Right atrium auricular region (tissue), 2 donors: ENCODE results near the gene SEC62. TPM values are rescaled to one million over a fixed set of nuclear protein-coding genes. Genes with fewer than 3 reads are reported as not detected.

Experiments
- DNase-seq: peaks from one replicate; pipeline ENCODE4 v3.0.0-alpha.2; 2019; ENCODE audit warnings: low spot score
- H3K27ac ChIP-seq, 2 donors: fragments of 200-600 bp; sonication (generic); 1 replicate in 1 of 2; 2 replicates in 1 of 2; pipeline ENCODE4 v1.5.1; 2016 to 2019
- H3K27me3 ChIP-seq, 2 donors: fragments of 200-600 bp; sonication (generic); one replicate each; pipeline versions ENCODE4 v1.5.1 to v1.6.0; 2017 to 2019
- H3K36me3 ChIP-seq: fragments of 200-600 bp; sonication (generic); one replicate; pipeline ENCODE4 v1.5.1; 2016
- H3K4me1 ChIP-seq, 2 donors: fragments of 200-600 bp; sonication (generic); one replicate each; pipeline versions ENCODE4 v1.5.1 to v1.6.0; 2017 to 2019
- H3K4me3 ChIP-seq, 2 donors: fragments of 200-600 bp; sonication (generic); 1 replicate in 1 of 2; 2 replicates in 1 of 2; pipeline ENCODE4 v1.5.1; 2017 to 2019; ENCODE audit warnings: mild to moderate bottlenecking in 1 of 2, moderate library complexity in 1 of 2
- H3K9me3 ChIP-seq, 2 donors: fragments of 200-600 bp; sonication (generic); one replicate each; pipeline ENCODE4 v1.5.1; 2019
- CTCF ChIP-seq, 2 donors: fragments of 200-600 bp; sonication (generic); IDR thresholded peaks; one replicate each; pipeline ENCODE4 v1.5.1; 2019; ENCODE audit warnings: antibody characterized with exemption in 2 of 2
- total RNA-seq, 2 donors: library from RNA; depleted of rRNA; stranded (reverse); fragments of >200 nt; gene quantifications; one replicate each; pipeline ENCODE4 v1.1.0, GENCODE V29; 2016

Gene SEC62
- total RNA-seq, 2 donors from 2014 or later: 29.5 to 31.2 TPM

GRCh38 chr3:169955406-169955805 is 11.2 kb upstream of the SEC62 start:
- H3K27me3 ChIP-seq: no peaks in the 10 kb centered on the region
- H3K27ac ChIP-seq: no peak overlapping the region
- TF ChIP-seq CTCF (IDR thresholded peaks at IDR 0.05): no peak
- no peaks in the 10 kb centered on the region for H3K9me3 ChIP-seq
- DNase-seq: no peak
- H3K36me3 ChIP-seq: no peaks in the 10 kb centered on the region
- H3K4me1 ChIP-seq: no peaks in the 10 kb centered on the region
- no peak overlapping the region for H3K4me3 ChIP-seq

GRCh38 chr3:169964176-169964575 is 2.4 kb upstream of the SEC62 start:
- Histone ChIP-seq H3K4me1 (peaks cover 0 to 18% of the 10 kb centered on the region in 2 donors), H3K27me3 (no peaks in the 10 kb centered on the region), H3K36me3 (no peaks in the 10 kb centered on the region), H3K27ac (no peak overlapping the region), H3K4me3 (no peak overlapping the region), H3K9me3 (no peaks in the 10 kb centered on the region)
- DNase-seq: no peak
- no peak for TF ChIP-seq CTCF (IDR thresholded peaks at IDR 0.05)

- no peak for DNase-seq
- H3K4me1 ChIP-seq: peaks cover 0 to 22% of the 10 kb centered on the region in 2 donors
- no peaks in the 10 kb centered on the region for H3K27me3 ChIP-seq
- no peaks in the 10 kb centered on the region for H3K9me3 ChIP-seq
- H3K4me3 ChIP-seq: peak overlapping the region; percentile 89 to 97
- H3K27ac ChIP-seq: peak overlapping the region; percentile 95 to 99
- no peaks in the 10 kb centered on the region for H3K36me3 ChIP-seq
- no peak for TF ChIP-seq CTCF (IDR thresholded peaks at IDR 0.05)
Measured at GRCh38 chr3:169965562-169966427, 812 bp upstream of the SEC62 start.

- Histone ChIP-seq H3K9me3 (no peaks in the 10 kb centered on the region), H3K36me3 (no peaks in the 10 kb centered on the region), H3K27me3 (no peaks in the 10 kb centered on the region), H3K4me3 (peak overlapping the region; percentile 89 to 97), H3K4me1 (peaks cover 0 to 29% of the 10 kb centered on the region in 2 donors), H3K27ac (peak overlapping the region; percentile 95 to 99)
- TF ChIP-seq CTCF (IDR thresholded peaks at IDR 0.05): no peak
- DNase-seq: no peak
Measured at GRCh38 chr3:169966951-169967915, 626 bp downstream of the SEC62 start.

GRCh38 chr3:169968224-169968885 is 1.7 kb downstream of the SEC62 start:
- peak overlapping the region in 1 of 2 donors; percentile 97 for H3K4me3 ChIP-seq
- no peak for DNase-seq
- no peaks in the 10 kb centered on the region for H3K27me3 ChIP-seq
- peaks cover 0 to 34% of the 10 kb centered on the region in 2 donors for H3K4me1 ChIP-seq
- TF ChIP-seq CTCF (IDR thresholded peaks at IDR 0.05): no peak
- no peak overlapping the region for H3K27ac ChIP-seq
- no peaks in the 10 kb centered on the region for H3K36me3 ChIP-seq
- H3K9me3 ChIP-seq: no peaks in the 10 kb centered on the region
